KOPT-K1 (cell line): ENCODE measurements around the gene ZNF563.
A peak's percentile ranks its signal among the peaks of the same experiment; 100 is the strongest.
"Not testable (repeated sequence)": the region's sequence is repeated elsewhere in the genome, so short reads cannot be mapped to it uniquely, and the experiment has no call there.

Experiments
- H3K27ac ChIP-seq: fragments of 200-600 bp; sonication (generic); 2 replicates; pipeline ENCODE4 v1.5.1; 2016; ENCODE audit warnings: antibody characterized with exemption, mild to moderate bottlenecking, low read depth, low read length; ENCODE audit not compliant: poor library complexity, severe bottlenecking
- H3K36me3 ChIP-seq: fragments of 200-600 bp; sonication (generic); 2 replicates; pipeline ENCODE4 v1.5.1; 2017; ENCODE audit warnings: antibody characterized with exemption, mild to moderate bottlenecking, low read length, moderate library complexity; ENCODE audit not compliant: insufficient read depth
- H3K9me3 ChIP-seq: fragments of 200-600 bp; sonication (generic); 2 replicates; pipeline ENCODE4 v1.5.1; 2017; ENCODE audit warnings: antibody characterized with exemption, low read length, mild to moderate bottlenecking; ENCODE audit not compliant: insufficient read depth, poor library complexity, severe bottlenecking

ZNF563 gene

DNA sequence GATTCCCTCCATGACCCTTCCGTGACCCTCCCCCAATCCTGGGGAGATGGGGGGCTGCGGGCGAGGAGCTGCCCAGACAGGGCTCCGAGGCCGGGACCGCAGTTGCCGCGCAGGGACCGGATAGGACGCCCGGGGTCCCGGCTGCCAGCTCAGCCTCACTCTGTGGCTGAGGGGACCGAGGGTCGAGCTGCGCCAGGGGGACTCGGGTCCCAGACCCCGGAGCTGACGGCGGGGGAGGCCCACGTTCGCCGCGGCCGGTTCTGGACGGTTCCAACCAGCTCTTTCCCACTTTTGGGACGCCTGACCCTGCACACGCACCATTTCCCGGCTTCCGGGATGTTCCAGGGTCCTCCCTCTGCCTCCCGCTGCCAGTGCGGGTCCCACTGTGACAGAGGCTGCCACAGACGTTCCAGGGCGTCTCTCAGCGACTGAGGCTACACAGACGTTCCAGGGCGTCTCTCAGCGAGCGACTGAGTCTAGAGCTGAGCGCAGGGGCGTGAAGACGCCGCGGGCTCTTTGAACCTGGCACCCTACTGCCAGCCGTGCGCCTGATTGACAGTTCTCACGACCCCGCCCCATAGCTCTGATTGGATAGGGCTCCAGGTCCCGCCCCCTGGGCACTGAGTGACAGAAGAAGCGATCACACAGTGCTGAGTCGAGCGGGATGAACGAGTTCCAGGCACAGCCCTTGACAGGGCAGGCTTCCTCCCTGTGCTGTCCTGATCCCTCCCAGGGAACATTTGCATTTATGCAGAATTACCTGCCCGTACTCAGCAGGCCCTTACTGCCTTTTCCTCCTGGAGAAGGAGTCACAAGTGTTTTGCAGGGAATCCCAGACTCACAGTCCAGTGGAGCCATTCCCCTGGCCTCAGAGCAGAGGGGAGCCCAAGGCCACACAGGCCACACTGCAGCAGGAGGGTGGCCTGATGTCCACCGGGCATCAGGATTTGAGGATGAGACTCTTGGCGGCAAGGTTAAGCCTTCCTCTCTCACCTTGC lies at the start of gene ZNF563:
TSS of gene ZNF563 (minus strand) at position 472 of the 998 bp plus-strand sequence. CDS start at position 321, 151 bp downstream.
- Histone ChIP-seq H3K9me3 (no peaks in the 10 kb centered on the region), H3K27ac (peak within 1 kb of the TSS; percentile 68), H3K36me3 (no peaks in the 10 kb centered on the region)

DNA sequence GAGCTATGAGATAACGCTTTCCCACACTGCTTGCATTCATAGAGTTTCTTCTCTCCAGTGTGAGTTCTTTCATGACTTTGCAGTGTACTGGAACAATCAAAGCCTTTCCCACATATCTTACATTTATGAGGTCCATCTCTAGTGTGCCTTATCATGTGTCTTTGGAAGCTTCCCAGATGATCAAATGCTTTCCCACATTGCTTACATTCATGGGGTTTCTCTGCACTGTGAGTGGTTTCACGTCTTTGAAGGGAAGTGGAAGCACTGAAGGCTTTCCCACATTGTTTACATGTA lies 47.0 kb upstream of the ZNF563 start:
- Histone ChIP-seq H3K36me3 (peaks cover 20% of the 10 kb centered on the region), H3K27ac (no peak overlapping the region), H3K9me3 (peaks cover 71% of the 10 kb centered on the region)

DNA sequence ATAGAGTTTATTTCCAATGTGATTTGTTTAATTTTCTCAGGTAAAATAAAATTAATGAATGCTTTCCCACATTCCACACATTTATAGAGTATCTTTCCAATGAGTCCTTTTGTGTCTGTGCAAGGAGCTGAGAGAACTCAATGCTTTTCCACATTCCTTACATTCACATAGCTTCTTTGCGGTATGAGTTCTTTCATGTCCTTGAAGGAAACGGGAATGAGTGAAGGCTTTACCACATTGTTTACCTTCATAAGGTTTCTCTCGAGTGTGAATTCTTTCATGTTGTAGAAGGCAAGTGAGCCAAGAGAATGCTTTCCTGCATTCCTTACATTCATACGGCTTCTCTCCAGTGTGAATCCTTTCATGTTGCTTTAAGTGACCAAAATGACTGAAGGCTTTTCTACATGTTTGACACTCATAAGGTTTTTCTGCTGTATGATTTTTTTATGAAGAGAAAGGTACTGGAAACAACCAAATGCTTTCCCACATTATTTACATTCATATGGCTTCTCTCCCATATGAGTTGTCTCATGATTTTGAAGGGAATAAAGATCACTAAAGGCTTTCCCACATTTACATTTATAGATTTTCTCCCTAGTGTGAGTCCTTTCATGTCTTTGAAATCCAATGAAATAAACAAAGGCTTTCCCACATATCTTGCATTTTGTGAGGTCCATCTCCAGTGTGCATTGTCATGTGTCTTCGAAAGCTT lies 46.5 kb upstream of the ZNF563 start:
- Histone ChIP-seq H3K9me3 (peaks cover 71% of the 10 kb centered on the region), H3K27ac (no peak overlapping the region), H3K36me3 (peaks cover 20% of the 10 kb centered on the region)

DNA sequence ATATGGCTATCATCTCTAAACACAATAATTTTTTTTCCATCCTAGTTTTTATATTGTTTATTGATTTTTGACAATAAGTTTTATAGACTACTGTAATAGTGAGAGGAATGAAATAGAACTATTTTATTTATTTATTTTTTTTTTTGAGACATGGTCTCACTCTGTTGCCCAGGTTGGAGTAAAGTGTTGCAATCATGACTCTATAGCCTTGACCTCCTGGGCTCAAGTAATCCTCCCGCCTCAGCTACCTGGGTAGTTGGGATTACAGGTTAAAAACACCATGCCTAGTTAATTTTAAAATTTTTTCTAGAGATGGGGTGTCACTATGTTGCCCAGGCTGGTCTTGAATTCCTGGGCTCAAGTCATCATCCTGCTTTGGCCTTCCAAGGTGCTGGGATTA lies 40.6 kb upstream of the ZNF563 start:
- H3K27ac ChIP-seq, result no peak overlapping the region
- no peaks in the 10 kb centered on the region for H3K36me3 ChIP-seq
- H3K9me3 ChIP-seq, result peaks cover 20% of the 10 kb centered on the region

DNA sequence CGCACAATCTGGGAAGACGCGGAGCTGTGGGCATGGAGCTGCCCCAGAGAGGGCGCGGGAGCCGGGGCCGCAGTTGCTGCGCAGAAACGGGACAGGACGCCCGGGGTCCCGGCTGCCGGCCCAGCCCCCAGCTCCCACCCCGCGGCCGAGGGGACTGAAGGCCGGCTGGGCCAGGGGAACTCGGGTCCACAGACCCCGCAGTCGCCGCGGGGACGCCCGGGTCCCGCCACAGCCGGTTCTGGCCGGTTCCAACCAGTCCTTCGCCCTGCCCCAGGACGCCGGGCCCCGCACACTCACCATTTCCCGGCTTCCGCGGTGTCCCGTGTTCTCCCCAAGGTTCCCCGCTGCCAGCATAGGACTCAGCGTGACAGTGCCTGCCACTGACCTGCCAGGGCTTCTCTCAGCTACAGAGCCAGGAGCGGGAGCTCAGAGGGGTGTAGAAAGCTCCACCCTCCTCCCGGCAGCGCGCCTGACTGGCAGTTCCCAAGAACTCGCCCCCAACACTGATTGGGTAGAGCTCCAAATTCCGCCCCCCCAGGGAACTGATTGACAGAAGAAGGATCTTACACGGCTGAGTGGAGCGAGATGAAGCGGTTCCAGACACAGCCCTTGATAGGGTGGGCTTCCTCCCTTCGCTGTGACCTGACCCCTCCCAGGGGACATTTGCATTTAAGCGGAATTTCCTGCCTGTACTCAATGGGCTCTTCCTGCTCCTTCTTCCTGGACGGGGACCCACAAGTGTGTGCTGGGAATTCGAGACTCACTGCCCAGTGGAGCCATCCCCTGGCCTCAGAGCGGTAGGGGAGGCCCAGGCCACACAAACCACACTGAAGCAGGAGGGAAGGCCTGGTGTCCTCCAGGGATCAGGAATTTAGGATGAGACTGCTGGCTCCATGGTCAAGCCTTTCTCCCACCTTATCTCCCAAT lies 32.1 kb upstream of the ZNF563 start, which contains the start of gene ZNF442:
TSS of gene ZNF442 (minus strand) at position 448 of the 927 bp plus-strand sequence. CDS start 2,052 bp downstream, outside the sequence.
- H3K27ac ChIP-seq, result peak within 1 kb of the TSS; percentile 59
- no peaks in the 10 kb centered on the region for H3K36me3 ChIP-seq
- H3K9me3 ChIP-seq, result peaks cover 13% of the 10 kb centered on the region

DNA sequence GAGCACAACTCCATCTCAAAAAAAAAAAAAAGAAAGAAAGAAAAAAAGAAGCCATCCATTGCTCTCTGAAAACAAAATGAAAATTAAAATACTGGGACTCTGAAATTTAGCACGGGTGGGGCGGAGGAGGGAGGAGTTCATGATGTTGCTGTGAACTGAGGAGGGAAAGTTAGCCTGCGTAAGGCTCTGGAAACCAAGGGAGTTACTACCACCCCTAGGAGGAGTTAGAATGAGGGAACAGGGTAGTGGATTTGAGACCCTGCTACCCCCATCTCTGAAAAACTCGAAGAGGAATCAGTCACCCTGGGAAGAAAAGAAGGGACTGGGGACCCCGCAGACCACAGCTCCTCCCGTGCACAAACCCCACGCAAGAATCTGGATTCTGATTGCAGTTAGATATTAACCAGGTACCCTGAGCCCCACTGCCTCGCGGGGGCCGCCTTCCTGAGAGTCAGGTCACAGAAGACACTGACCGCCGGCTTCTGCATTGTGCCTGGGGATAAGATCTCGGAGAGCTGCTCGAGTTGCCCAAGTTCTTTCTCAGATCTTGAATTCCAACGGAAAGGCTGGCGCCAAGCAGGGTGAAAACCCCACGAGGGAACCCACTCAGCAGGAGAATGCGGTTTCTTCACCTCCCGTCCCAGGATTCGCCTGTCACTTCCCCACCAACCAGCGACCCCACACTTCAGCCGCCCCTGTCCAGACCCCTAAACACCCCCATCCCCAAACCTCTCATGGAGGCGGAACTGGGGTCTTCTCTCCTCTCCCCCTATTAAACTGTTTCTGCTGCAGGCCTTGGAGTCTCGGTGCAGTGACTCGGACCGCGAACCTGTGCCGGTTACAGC lies 31.2 kb upstream of the ZNF563 start:
- peaks cover 13% of the 10 kb centered on the region for H3K9me3 ChIP-seq
- H3K27ac ChIP-seq, result peak overlapping the region; percentile 59
- no peaks in the 10 kb centered on the region for H3K36me3 ChIP-seq

DNA sequence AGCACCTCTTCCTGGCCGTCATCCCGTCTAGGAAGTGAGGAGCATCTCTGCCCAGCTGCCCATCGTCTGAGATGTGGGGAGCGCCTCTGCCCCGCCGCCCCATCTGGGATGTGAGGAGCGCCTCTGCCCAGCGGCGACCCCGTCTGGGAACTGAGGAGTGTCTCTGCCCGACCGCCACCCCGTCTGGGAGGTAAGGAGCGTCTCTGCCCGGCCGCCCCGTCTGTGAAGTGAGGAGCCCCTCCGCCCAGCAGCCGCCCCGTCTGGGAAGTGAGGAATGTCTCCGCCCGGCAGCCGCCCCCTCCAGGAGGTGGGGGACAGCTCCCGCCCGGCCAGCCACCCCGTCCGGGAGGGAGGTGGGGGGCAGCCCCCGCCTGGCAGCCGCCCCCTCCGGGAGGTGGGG lies 28.8 kb upstream of the ZNF563 start:
- not testable (repeated sequence) for H3K36me3 ChIP-seq, H3K27ac ChIP-seq
- H3K9me3 ChIP-seq, result peaks cover 17% of the 10 kb centered on the region

DNA sequence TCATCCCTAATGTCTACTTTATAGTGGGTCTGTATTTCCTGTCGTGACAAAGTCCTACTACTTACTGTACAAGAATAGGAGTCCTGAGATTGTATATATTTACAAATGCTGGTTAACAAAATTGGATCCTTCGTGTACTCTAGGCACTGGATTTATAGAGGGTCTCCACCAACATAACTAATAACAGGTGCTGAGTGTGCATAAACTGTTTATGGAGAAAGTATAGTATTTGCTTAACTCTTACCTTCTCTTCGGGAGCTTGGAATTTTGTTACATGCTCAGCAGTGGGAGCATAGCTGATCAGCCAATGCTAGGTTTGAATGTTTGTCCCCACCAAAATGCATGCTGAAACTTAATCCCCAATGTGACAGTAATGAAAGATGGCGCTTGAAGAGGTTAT lies 19.9 kb upstream of the ZNF563 start:
- peaks cover 26% of the 10 kb centered on the region for H3K36me3 ChIP-seq
- H3K9me3 ChIP-seq, result peaks cover 73% of the 10 kb centered on the region
- no peak overlapping the region for H3K27ac ChIP-seq

DNA sequence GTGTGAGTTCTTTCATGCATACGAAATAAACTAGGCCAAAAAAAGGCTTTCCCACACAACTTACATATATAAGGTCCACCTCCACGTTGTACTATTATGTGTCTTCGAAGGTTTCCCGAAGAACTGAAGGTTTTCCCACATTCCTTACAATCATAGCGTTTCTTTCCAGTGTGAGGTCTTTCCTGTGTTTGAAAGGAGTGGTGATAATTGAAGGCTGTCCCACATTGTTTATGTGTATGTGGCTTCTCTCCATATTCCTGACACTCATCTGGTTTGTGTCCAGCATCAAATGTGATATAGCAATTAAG lies 17.4 kb upstream of the ZNF563 start:
- Histone ChIP-seq H3K36me3 (peaks cover 26% of the 10 kb centered on the region), H3K9me3 (peaks cover 90% of the 10 kb centered on the region), H3K27ac (no peak overlapping the region)

DNA sequence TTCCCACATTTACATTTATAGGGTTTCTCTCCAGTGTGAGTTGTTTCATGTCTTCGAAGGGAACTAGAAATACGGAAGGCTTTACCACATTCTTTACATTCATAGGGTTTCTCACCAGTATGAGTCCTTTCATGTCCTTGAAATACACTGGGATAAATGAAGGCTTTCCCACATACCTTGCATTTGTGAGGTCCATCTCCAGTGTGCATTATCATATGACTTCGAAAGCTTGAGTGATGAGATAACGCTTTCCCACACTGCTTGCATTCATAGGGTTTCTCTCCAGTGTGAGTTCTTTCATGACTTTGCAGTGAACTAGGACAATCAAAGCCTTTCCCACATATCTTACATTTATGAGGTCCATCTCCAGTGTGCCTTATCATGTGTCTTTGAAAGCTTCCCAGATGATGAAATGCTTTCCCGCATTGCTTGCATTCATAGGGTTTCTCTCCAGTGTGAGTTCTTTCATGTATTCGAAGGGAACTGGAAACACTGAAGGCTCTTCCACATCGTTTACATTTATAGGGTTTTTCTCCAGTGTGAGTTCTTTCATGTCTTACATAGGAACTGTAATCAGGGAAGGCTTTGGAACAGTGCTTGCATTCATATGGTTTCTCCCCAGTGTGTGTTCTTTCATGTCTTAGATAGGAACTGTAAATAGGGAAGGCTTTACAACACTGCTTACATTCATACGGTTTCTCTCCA lies 16.9 kb upstream of the ZNF563 start:
- Histone ChIP-seq H3K27ac (no peak overlapping the region), H3K9me3 (peaks cover 92% of the 10 kb centered on the region), H3K36me3 (peaks cover 26% of the 10 kb centered on the region)

DNA sequence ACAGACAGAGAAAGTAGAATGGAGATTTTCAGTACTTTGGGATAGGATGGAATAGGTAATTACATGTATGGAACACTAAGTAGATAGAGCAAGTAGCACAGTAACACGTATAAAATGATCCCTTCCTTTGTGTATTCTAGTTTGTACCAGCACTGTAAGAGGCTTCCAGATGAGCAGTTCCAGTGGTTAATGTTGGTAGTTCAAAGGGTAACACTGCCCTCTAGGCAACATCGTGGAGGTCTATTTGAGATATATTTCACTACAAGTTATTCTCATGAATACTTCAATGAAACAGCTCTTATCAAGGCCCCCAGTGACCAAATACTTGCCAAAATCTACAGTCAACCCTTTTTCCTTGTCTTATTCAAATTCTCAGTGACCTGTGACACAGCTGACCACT lies 13.5 kb upstream of the ZNF563 start:
- H3K36me3 ChIP-seq, result peaks cover 26% of the 10 kb centered on the region
- H3K27ac ChIP-seq, result no peak overlapping the region
- H3K9me3 ChIP-seq, result peaks cover 79% of the 10 kb centered on the region

DNA sequence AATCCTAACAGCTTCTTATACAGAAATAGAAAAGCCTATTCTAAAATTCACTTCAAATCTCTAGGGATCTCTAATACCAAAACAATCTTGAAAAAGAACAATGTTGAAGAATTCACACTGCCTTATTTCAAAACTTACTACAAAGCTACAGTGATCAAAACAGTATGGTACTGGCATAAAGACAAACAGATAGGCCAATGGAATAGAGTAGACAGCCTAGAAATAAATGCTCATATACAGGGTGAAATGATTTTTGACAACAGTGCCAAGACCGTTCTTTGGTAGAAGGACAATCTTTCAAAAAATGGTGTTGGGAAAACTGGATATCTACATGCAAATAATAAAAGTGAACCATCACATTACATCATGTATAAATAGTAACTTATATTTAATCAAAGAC lies 11.8 kb upstream of the ZNF563 start:
- Histone ChIP-seq H3K9me3 (peaks cover 62% of the 10 kb centered on the region), H3K36me3 (peaks cover 10% of the 10 kb centered on the region), H3K27ac (no peak overlapping the region)

DNA sequence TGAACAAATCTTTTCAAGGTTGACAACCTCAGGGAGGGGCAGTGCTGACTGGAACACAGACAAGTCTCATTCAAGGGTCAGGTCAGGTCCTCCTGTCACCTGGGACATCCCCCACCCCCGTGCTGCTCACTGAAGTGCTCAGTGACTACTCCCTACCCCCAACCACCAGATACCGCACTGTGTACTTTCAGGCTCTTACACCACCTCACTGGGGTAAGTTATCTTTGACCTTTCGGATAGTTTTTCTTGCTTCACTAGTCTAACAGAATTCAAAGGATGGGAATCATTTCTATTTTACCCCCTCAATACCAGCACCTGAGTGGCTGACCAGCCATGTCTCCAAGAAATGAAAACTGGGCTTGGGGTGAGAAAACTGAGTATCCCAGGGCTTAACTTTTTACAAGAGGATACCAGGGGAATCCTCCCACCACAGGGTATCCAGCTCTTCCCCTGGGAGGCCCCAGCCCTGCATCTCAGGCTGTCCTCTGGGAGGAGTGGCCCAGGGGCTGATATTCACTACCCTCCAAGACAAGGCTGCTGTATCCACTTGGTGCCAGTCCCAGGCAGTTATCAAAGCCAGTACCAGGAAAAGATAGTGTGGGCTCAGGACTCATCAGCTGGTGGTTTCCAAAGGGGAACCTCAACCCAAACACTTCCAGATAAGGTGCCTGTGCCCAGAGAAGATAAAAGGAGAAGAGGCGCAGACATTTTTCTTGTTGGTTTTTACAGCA lies 2.1 kb downstream of the ZNF563 start:
- Histone ChIP-seq H3K27ac (no peak overlapping the region), H3K9me3 (no peaks in the 10 kb centered on the region), H3K36me3 (no peaks in the 10 kb centered on the region)
